H1 (cell line): ENCODE data around the gene RFT1. TPM values are rescaled to one million over a fixed set of nuclear protein-coding genes. Genes with fewer than 3 reads are reported as not detected.

ENCODE experiments used
- ATF2 ChIP-seq: IDR thresholded peaks from 2 replicates; pipeline ENCODE4 v1.6.1; 2012; ENCODE audit warnings: low read length, inconsistent platforms
- BCL11A ChIP-seq, 2 experiments: IDR thresholded peaks; one replicate each; pipeline ENCODE4 v1.6.1; 2011; ENCODE audit warnings: low read depth in 2 of 2, low read length in 2 of 2, mild to moderate bottlenecking in 2 of 2
- CBX5 ChIP-seq: fragments of 300-800, 300-1000 bp; sonication (generic); IDR thresholded peaks from 2 replicates; pipeline ENCODE4 v1.7.1; 2016; ENCODE audit warnings: antibody characterized with exemption, low read length, low read depth
- HDAC2 ChIP-seq, 2 experiments: fragments of 300-600 bp in 1 of 2; sonication (generic) in 1 of 2; IDR thresholded peaks; 2 replicates each; pipeline ENCODE4 v1.6.1; 2011 to 2012; ENCODE audit warnings: low read depth in 2 of 2, low read length in 2 of 2, mild to moderate bottlenecking in 2 of 2, moderate library complexity in 2 of 2, borderline replicate concordance in 1 of 2, inconsistent platforms in 1 of 2
- HDAC6 ChIP-seq: IDR thresholded peaks from one replicate; pipeline ENCODE4 v1.7.1; 2012; ENCODE audit warnings: low read depth, mild to moderate bottlenecking, inconsistent platforms, low read length, moderate library complexity
- MAFK ChIP-seq: IDR thresholded peaks from 2 replicates; pipeline ENCODE4 v1.6.1; 2012; ENCODE audit warnings: low read depth, mild to moderate bottlenecking, improper control_type of control experiment, low read length
- NANOG ChIP-seq: IDR thresholded peaks from 2 replicates; pipeline ENCODE4 v1.6.1; 2011; ENCODE audit warnings: low read length, low read depth, mild to moderate bottlenecking, inconsistent platforms; ENCODE audit not compliant: insufficient read depth, poor library complexity, severe bottlenecking
- POU5F1 ChIP-seq: IDR thresholded peaks from 2 replicates; pipeline ENCODE4 v1.6.1; 2011; ENCODE audit warnings: low read depth, mild to moderate bottlenecking, low read length, moderate library complexity
- SP4 ChIP-seq: IDR thresholded peaks from 2 replicates; pipeline ENCODE4 v1.6.1; 2012; ENCODE audit warnings: low read length, inconsistent platforms
- USF2 ChIP-seq: IDR thresholded peaks from 2 replicates; pipeline ENCODE4 v1.6.1; 2011; ENCODE audit warnings: low read length, improper control_type of control experiment
- polyA plus RNA-seq, 7 experiments: library from polyadenylated mRNA; depleted of rRNA in 3 of 7; stranded (reverse) in 5 of 7; unstranded in 2 of 7; fragments of >200 nt in 5 of 7; fragments of 200-250 nt in 2 of 7; gene quantifications; 1 replicate in 5 of 7; 2 replicates in 1 of 7; 4 replicates in 1 of 7; pipeline versions ENCODE4 v1.2.1 to v1.2.3, GENCODE V29; 2011 to 2013; ENCODE audit warnings: missing spikeins in 2 of 7, mixed read lengths in 2 of 7
- total RNA-seq: library from RNA; stranded (reverse); fragmentation: NEBNext Ultra II Directional; extraction: Animal tissue kit (Norgen Biotek cat#: 25700); gene quantifications from 2 replicates; pipeline ENCODE4 v1.2.1, GENCODE V29; 2021
- TF ChIP-seq, protein P1 (sequence below): IDR thresholded peaks from 2 replicates; pipeline ENCODE4 v1.6.1; 2011; ENCODE audit warnings: low read depth, mild to moderate bottlenecking, low read length; ENCODE audit not compliant: insufficient read depth

The RFT1 gene
- total and polyA plus RNA-seq, 2 of the 8 experiments (the other 6 are each of a cell fraction or from before 2014, with no cell fraction given): 27.7 to 42.4 TPM

GRCh38 chr3:53072653-53073552, 57.3 kb downstream of the RFT1 start (continued):
- TF ChIP-seq, protein P1, sequence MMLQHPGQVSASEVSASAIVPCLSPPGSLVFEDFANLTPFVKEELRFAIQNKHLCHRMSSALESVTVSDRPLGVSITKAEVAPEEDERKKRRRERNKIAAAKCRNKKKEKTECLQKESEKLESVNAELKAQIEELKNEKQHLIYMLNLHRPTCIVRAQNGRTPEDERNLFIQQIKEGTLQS: no peak
- TF ChIP-seq HDAC2 (IDR thresholded peaks at IDR 0.05; ENCODE audit: borderline replicate concordance in 1 of 2, low read depth in 2 of 2, low read length in 2 of 2) (no peak), POU5F1 (no peak), USF2 (no peak), ATF2 (no peak), HDAC6 (no peak), SP4 (0 out of 2 replicates have a peak, but pooled peaks have one; percentile 51), MAFK (no peak), CBX5 (no peak), BCL11A (IDR thresholded peaks at IDR 0.05; ENCODE audit: low read depth in 2 of 2, low read length in 2 of 2) (no peak), NANOG (peak; percentile 24)
